ENCODE data around the gene FGFR3.

GRCh38 chr4:1851160-1851559 lies 58.1 kb downstream of the FGFR3 start:
- no peak for TF ChIP-seq CTCF (IDR thresholded peaks at IDR 0.05)
- TF ChIP-seq POLR2A (IDR thresholded peaks at IDR 0.05), result no peak
